Upper lobe of left lung (tissue), 4 donors: ENCODE results near the gene JPH4.

Experiments used
- EP300 ChIP-seq, 4 donors: sonication (generic); formaldehyde crosslinking; IDR thresholded peaks; one replicate each; pipeline ENCODE4 v1.5.1; 2017; ENCODE audit warnings: antibody characterized with exemption in 4 of 4, control low read depth in 2 of 4
- POLR2A ChIP-seq, 4 donors: fragments of 450-650 bp; IDR thresholded peaks; one replicate each; pipeline ENCODE4 v1.5.1; 2016 to 2017; ENCODE audit warnings: antibody characterized with exemption in 4 of 4, mild to moderate bottlenecking in 2 of 4
- POLR2AphosphoS5 ChIP-seq, 2 donors: sonication (generic); formaldehyde crosslinking; IDR thresholded peaks; one replicate each; pipeline ENCODE4 v1.5.1; 2017; ENCODE audit warnings: antibody characterized with exemption in 2 of 2
- TF ChIP-seq, protein P1 (sequence below), 6 experiments: fragments of 450-650 bp in 4 of 6; fragments of 200-600 bp in 2 of 6; sonication (generic) in 2 of 6; IDR thresholded peaks; one replicate each; pipeline ENCODE4 v1.5.1; 2016 to 2019; ENCODE audit warnings: antibody characterized with exemption in 6 of 6

DNA sequence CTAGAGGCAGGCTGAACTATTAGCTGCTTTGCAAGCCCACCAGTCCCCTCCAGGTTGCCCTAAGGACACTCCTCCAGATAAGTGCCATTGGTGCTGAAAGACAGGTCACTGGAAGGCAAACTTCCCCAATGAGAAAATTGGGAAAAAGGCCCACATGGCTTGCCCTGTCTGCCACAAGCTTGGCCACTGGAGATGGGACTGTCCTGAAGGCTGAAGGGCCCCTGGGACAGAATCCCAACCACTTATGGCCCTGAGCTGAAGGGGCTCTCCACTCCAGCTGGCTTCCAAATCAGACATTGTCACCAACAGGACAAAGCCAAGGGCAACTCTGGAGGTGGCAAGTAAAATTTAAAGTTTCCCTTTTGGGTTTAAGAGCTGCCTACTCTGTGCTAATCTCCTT, 45.4 kb upstream of the JPH4 start:
- TF ChIP-seq, protein P1, sequence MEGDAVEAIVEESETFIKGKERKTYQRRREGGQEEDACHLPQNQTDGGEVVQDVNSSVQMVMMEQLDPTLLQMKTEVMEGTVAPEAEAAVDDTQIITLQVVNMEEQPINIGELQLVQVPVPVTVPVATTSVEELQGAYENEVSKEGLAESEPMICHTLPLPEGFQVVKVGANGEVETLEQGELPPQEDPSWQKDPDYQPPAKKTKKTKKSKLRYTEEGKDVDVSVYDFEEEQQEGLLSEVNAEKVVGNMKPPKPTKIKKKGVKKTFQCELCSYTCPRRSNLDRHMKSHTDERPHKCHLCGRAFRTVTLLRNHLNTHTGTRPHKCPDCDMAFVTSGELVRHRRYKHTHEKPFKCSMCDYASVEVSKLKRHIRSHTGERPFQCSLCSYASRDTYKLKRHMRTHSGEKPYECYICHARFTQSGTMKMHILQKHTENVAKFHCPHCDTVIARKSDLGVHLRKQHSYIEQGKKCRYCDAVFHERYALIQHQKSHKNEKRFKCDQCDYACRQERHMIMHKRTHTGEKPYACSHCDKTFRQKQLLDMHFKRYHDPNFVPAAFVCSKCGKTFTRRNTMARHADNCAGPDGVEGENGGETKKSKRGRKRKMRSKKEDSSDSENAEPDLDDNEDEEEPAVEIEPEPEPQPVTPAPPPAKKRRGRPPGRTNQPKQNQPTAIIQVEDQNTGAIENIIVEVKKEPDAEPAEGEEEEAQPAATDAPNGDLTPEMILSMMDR (IDR thresholded peaks at IDR 0.05), result no peak
- no peak for TF ChIP-seq POLR2A (IDR thresholded peaks at IDR 0.05)
- no peak for TF ChIP-seq POLR2AphosphoS5 (IDR thresholded peaks at IDR 0.05)
- no peak for TF ChIP-seq EP300 (IDR thresholded peaks at IDR 0.05)
